ENCODE data around the gene CDH23. TPM values are rescaled to one million over a fixed set of nuclear protein-coding genes. Genes with fewer than 3 reads are reported as not detected.

CDH23 gene
- total and polyA plus RNA-seq, 2 donors (not counting 1 experiment from before 2014, with no cell fraction given), result 0.37 to 0.89 TPM

DNA sequence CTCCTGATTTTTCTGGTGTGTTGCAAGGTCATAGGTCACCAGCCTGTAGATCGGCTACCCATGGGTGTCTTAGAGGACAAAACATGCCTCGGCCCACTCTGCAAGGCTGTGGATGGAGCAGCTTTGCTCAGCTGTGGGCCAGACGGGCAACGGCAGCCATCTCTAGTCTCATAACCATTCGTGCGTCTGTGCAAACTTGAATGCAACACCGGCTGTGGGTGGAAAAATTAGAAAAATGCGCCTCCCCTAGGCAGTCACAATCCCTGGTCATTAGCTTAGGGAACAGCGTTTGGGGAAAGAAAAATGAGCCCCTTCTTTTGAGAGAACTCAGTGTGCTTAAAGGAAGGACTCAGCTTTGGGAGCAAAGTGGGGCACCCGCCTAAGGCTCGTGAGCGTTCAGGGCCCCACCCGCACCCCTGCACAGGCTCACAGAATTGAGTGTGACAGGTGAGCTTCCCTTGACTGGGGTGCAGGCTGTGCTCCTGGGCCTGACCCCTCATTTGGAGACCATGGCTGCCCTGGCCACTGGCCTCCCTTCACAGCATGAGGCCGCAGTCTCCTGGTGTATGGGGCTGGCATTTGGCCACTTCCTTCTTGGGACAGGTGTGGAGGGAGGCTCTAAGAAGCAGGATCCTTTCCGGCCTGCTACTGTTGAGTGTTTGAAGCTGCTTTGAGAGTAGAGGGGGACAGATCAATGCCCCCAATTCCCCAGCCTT lies 174.9 kb downstream of the CDH23 start:
- H3K4me2 ChIP-seq (replicated peaks; ENCODE audit: low read depth, low read length, poor library complexity, severe bottlenecking), result no peak overlapping the region
- no peak for ATAC-seq (ENCODE audit: low read depth)
- H3K4me3 Mint-ChIP-seq, result no peak overlapping the region

DNA sequence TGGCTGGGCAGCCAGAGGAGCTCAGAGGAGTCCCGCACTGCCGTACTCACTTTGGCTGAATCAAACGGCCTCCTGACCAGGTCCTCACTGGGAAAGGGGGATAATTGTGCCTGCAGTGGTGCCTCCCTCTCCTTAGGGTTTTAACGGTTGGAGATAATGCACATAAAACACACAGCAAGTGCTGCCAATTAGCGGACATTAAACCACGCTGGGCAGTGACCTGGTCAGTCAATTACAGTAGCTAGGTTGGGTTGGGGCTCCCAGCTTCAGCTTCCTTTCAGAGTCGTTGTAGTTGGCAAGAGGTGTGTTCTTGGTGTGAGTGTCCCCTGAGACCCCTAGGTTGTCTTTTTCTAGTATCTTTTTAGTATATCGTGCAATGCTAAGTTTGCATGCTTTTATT lies 176.2 kb downstream of the CDH23 start:
- Mint-ChIP-seq H3K27ac (no peak overlapping the region), H3K4me3 (no peak overlapping the region), H3K27me3 (no peaks in the 10 kb centered on the region), H3K4me1 (no peaks in the 10 kb centered on the region), H3K9me3 (ENCODE audit: insufficient read depth) (no peaks in the 10 kb centered on the region)
- H3K9me3 ChIP-seq (ENCODE audit: control extremely low read depth in 1 of 3, control insufficient read depth in 2 of 3, insufficient read depth in 1 of 3, low read length in 2 of 3), result no peaks in the 10 kb centered on the region
- DNase-seq, result no peak
- no peak overlapping the region for H2AFZ ChIP-seq (ENCODE audit: insufficient read depth, low read depth, low read length, poor library complexity, severe bottlenecking)
- no peak for TF ChIP-seq EZH2 (IDR thresholded peaks at IDR 0.05; ENCODE audit: borderline replicate concordance, insufficient read depth, low read depth, low read length, poor library complexity, severe bottlenecking)
- TF ChIP-seq, protein P1, sequence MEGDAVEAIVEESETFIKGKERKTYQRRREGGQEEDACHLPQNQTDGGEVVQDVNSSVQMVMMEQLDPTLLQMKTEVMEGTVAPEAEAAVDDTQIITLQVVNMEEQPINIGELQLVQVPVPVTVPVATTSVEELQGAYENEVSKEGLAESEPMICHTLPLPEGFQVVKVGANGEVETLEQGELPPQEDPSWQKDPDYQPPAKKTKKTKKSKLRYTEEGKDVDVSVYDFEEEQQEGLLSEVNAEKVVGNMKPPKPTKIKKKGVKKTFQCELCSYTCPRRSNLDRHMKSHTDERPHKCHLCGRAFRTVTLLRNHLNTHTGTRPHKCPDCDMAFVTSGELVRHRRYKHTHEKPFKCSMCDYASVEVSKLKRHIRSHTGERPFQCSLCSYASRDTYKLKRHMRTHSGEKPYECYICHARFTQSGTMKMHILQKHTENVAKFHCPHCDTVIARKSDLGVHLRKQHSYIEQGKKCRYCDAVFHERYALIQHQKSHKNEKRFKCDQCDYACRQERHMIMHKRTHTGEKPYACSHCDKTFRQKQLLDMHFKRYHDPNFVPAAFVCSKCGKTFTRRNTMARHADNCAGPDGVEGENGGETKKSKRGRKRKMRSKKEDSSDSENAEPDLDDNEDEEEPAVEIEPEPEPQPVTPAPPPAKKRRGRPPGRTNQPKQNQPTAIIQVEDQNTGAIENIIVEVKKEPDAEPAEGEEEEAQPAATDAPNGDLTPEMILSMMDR (IDR thresholded peaks at IDR 0.05), result no peak
- WGBS (ENCODE audit: insufficient coverage), result 91% methylated on average over 7 of the region's 8 CpGs
- no peaks in the 10 kb centered on the region for H3K79me2 ChIP-seq (ENCODE audit: control insufficient read depth, insufficient read depth, low read length)
- ChIA-PET CTCF (interaction anchor here (1.1 to 8.7 kb wide), 5 partner anchors 135 to 257 kb away, joined by 3 to 186 read pairs (median 6); partner anchors contain the start of genes CDH23 and SLC29A3), POLR2A (no interaction called here)
- H3K27me3 ChIP-seq (replicated peaks in 1 of 4; ENCODE audit: control extremely low read depth in 1 of 4, control insufficient read depth in 3 of 4, insufficient read depth in 4 of 4, low read length in 3 of 4), result no peaks in the 10 kb centered on the region
- H3K4me1 ChIP-seq (ENCODE audit: control insufficient read depth in 2 of 2, insufficient read depth in 2 of 2, low read length in 2 of 2), result no peaks in the 10 kb centered on the region
- no peak for ATAC-seq (ENCODE audit: low read depth)
- intact Hi-C loops (cut with micrococcal nuclease), result loop anchor here (5.0 kb wide), 1 partner anchor 176 kb away; the partner anchor contains the start of gene CDH23
- no peak overlapping the region for H3K4me3 ChIP-seq (ENCODE audit: control extremely low read depth in 1 of 5, extremely low read depth in 1 of 5, insufficient read depth in 1 of 5, low read depth in 2 of 5, low read length in 4 of 5)
- H3K9ac ChIP-seq (ENCODE audit: low read length), result no peak overlapping the region
- H3K36me3 ChIP-seq (replicated peaks in 1 of 2; ENCODE audit: control extremely low read depth in 1 of 2, control insufficient read depth in 1 of 2, extremely low read depth in 1 of 2, insufficient read depth in 2 of 2, low read length in 1 of 2), result no peaks in the 10 kb centered on the region
- H3K27ac ChIP-seq (ENCODE audit: low read length in 2 of 2), result no peak overlapping the region
- H3K4me2 ChIP-seq (replicated peaks; ENCODE audit: low read depth, low read length, poor library complexity, severe bottlenecking), result no peak overlapping the region
- no peaks in the 10 kb centered on the region for H4K20me1 ChIP-seq (ENCODE audit: control insufficient read depth, insufficient read depth, low read length, poor library complexity, severe bottlenecking)

More for the DNA sequence above, 174.9 kb downstream of the CDH23 start:
- H4K20me1 ChIP-seq (ENCODE audit: control insufficient read depth, insufficient read depth, low read length, poor library complexity, severe bottlenecking), result no peaks in the 10 kb centered on the region
- H2AFZ ChIP-seq (ENCODE audit: insufficient read depth, low read depth, low read length, poor library complexity, severe bottlenecking), result no peak overlapping the region
- no peaks in the 10 kb centered on the region for H3K36me3 ChIP-seq (replicated peaks in 1 of 2; ENCODE audit: control extremely low read depth in 1 of 2, control insufficient read depth in 1 of 2, extremely low read depth in 1 of 2, insufficient read depth in 2 of 2, low read length in 1 of 2)
- H3K27ac ChIP-seq (ENCODE audit: low read length in 2 of 2), result no peak overlapping the region
- intact Hi-C loops (cut with micrococcal nuclease), result loop anchor here (2.0 to 5.0 kb wide), 2 partner anchors 137 to 174 kb away; partner anchors contain the start of gene CDH23
- H3K9me3 Mint-ChIP-seq (ENCODE audit: insufficient read depth), result no peaks in the 10 kb centered on the region
- H3K27me3 Mint-ChIP-seq, result no peaks in the 10 kb centered on the region
- H3K79me2 ChIP-seq (ENCODE audit: control insufficient read depth, insufficient read depth, low read length), result no peaks in the 10 kb centered on the region
- no peaks in the 10 kb centered on the region for H3K27me3 ChIP-seq (replicated peaks in 1 of 4; ENCODE audit: control extremely low read depth in 1 of 4, control insufficient read depth in 3 of 4, insufficient read depth in 4 of 4, low read length in 3 of 4)
- POLR2A ChIA-PET, result no interaction called here
- H3K9me3 ChIP-seq (ENCODE audit: control extremely low read depth in 1 of 3, control insufficient read depth in 2 of 3, insufficient read depth in 1 of 3, low read length in 2 of 3), result no peaks in the 10 kb centered on the region
- H3K9ac ChIP-seq (ENCODE audit: low read length), result no peak overlapping the region
- WGBS (ENCODE audit: insufficient coverage), result 96% methylated on average over 15 of the region's 15 CpGs
- H3K4me3 ChIP-seq (ENCODE audit: control extremely low read depth in 1 of 5, extremely low read depth in 1 of 5, insufficient read depth in 1 of 5, low read depth in 2 of 5, low read length in 4 of 5), result no peak overlapping the region
- H3K4me1 Mint-ChIP-seq, result no peaks in the 10 kb centered on the region
- TF ChIP-seq, protein P1 (IDR thresholded peaks at IDR 0.05), result no peak
- TF ChIP-seq EZH2 (IDR thresholded peaks at IDR 0.05; ENCODE audit: borderline replicate concordance, insufficient read depth, low read depth, low read length, poor library complexity, severe bottlenecking), result no peak
- H3K27ac Mint-ChIP-seq, result no peak overlapping the region
- CTCF ChIA-PET, result interaction anchor here (0.7 to 8.7 kb wide), 10 partner anchors 16 to 262 kb away, joined by 3 to 186 read pairs (median 16); partner anchors contain the start of genes CDH23 and SLC29A3
- H3K4me1 ChIP-seq (ENCODE audit: control insufficient read depth in 2 of 2, insufficient read depth in 2 of 2, low read length in 2 of 2), result no peaks in the 10 kb centered on the region
- no peak for DNase-seq
